ENCODE results near the gene BLID. TPM values are rescaled to one million over a fixed set of nuclear protein-coding genes. Genes with fewer than 3 reads are reported as not detected.

BLID gene
- total and polyA plus RNA-seq, 2 of the 8 experiments (the other 6 are each of a cell fraction or from before 2014, with no cell fraction given): not detected

DNA sequence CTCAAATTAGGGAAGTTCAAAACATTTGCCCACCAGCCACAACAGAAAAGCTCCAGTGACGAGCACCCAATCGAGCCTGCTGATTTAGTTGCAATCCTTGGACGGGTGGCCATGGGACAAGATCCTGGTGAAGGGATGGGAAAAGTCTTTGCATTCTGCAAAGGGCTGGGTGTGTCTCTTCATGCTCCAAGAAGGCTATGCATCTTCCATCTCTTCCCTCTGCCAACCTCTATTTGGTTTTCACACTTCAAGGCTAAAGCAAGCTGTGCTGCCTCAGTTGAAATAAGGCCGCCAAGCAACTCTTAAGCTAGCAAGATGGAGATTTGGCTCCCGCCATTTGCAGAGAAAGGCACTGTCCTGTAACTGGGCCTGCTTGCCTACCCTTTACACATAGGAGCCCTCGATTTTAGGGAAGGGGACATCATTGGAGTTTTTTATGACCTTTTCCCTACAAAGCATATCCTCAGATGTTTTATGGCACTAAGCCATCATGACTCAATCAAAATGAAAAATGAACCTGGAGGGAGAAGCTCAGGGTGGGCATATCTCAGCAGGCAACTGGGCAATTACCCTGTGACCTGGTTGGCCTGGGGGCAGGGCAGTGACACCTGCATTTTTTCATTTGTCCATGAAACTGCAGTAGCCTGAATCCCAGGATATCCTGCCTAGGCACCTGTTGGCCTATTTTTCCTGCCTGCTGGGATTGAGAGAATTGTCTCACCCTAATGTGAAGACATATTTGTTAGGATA, 45.0 kb upstream of the BLID start (continued):
- TF ChIP-seq, protein P1, sequence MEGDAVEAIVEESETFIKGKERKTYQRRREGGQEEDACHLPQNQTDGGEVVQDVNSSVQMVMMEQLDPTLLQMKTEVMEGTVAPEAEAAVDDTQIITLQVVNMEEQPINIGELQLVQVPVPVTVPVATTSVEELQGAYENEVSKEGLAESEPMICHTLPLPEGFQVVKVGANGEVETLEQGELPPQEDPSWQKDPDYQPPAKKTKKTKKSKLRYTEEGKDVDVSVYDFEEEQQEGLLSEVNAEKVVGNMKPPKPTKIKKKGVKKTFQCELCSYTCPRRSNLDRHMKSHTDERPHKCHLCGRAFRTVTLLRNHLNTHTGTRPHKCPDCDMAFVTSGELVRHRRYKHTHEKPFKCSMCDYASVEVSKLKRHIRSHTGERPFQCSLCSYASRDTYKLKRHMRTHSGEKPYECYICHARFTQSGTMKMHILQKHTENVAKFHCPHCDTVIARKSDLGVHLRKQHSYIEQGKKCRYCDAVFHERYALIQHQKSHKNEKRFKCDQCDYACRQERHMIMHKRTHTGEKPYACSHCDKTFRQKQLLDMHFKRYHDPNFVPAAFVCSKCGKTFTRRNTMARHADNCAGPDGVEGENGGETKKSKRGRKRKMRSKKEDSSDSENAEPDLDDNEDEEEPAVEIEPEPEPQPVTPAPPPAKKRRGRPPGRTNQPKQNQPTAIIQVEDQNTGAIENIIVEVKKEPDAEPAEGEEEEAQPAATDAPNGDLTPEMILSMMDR (IDR thresholded peaks at IDR 0.05; ENCODE audit: control extremely low read depth in 1 of 3, insufficient read depth in 1 of 3, low read depth in 1 of 3, low read length in 3 of 3): no peak
- TF ChIP-seq, protein P2, sequence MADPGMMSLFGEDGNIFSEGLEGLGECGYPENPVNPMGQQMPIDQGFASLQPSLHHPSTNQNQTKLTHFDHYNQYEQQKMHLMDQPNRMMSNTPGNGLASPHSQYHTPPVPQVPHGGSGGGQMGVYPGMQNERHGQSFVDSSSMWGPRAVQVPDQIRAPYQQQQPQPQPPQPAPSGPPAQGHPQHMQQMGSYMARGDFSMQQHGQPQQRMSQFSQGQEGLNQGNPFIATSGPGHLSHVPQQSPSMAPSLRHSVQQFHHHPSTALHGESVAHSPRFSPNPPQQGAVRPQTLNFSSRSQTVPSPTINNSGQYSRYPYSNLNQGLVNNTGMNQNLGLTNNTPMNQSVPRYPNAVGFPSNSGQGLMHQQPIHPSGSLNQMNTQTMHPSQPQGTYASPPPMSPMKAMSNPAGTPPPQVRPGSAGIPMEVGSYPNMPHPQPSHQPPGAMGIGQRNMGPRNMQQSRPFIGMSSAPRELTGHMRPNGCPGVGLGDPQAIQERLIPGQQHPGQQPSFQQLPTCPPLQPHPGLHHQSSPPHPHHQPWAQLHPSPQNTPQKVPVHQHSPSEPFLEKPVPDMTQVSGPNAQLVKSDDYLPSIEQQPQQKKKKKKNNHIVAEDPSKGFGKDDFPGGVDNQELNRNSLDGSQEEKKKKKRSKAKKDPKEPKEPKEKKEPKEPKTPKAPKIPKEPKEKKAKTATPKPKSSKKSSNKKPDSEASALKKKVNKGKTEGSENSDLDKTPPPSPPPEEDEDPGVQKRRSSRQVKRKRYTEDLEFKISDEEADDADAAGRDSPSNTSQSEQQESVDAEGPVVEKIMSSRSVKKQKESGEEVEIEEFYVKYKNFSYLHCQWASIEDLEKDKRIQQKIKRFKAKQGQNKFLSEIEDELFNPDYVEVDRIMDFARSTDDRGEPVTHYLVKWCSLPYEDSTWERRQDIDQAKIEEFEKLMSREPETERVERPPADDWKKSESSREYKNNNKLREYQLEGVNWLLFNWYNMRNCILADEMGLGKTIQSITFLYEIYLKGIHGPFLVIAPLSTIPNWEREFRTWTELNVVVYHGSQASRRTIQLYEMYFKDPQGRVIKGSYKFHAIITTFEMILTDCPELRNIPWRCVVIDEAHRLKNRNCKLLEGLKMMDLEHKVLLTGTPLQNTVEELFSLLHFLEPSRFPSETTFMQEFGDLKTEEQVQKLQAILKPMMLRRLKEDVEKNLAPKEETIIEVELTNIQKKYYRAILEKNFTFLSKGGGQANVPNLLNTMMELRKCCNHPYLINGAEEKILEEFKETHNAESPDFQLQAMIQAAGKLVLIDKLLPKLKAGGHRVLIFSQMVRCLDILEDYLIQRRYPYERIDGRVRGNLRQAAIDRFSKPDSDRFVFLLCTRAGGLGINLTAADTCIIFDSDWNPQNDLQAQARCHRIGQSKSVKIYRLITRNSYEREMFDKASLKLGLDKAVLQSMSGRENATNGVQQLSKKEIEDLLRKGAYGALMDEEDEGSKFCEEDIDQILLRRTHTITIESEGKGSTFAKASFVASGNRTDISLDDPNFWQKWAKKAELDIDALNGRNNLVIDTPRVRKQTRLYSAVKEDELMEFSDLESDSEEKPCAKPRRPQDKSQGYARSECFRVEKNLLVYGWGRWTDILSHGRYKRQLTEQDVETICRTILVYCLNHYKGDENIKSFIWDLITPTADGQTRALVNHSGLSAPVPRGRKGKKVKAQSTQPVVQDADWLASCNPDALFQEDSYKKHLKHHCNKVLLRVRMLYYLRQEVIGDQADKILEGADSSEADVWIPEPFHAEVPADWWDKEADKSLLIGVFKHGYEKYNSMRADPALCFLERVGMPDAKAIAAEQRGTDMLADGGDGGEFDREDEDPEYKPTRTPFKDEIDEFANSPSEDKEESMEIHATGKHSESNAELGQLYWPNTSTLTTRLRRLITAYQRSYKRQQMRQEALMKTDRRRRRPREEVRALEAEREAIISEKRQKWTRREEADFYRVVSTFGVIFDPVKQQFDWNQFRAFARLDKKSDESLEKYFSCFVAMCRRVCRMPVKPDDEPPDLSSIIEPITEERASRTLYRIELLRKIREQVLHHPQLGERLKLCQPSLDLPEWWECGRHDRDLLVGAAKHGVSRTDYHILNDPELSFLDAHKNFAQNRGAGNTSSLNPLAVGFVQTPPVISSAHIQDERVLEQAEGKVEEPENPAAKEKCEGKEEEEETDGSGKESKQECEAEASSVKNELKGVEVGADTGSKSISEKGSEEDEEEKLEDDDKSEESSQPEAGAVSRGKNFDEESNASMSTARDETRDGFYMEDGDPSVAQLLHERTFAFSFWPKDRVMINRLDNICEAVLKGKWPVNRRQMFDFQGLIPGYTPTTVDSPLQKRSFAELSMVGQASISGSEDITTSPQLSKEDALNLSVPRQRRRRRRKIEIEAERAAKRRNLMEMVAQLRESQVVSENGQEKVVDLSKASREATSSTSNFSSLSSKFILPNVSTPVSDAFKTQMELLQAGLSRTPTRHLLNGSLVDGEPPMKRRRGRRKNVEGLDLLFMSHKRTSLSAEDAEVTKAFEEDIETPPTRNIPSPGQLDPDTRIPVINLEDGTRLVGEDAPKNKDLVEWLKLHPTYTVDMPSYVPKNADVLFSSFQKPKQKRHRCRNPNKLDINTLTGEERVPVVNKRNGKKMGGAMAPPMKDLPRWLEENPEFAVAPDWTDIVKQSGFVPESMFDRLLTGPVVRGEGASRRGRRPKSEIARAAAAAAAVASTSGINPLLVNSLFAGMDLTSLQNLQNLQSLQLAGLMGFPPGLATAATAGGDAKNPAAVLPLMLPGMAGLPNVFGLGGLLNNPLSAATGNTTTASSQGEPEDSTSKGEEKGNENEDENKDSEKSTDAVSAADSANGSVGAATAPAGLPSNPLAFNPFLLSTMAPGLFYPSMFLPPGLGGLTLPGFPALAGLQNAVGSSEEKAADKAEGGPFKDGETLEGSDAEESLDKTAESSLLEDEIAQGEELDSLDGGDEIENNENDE (IDR thresholded peaks at IDR 0.05; ENCODE audit: insufficient replicate concordance, low read length): no peak
- TF ChIP-seq RBBP5 (IDR thresholded peaks at IDR 0.05; ENCODE audit: borderline replicate concordance, low read depth, low read length): no peak
- TF ChIP-seq TBP (IDR thresholded peaks at IDR 0.05; ENCODE audit: low read depth, low read length): no peak
- TF ChIP-seq SIX5 (IDR thresholded peaks at IDR 0.05; ENCODE audit: low read depth, low read length): no peak
- TF ChIP-seq JUN (IDR thresholded peaks at IDR 0.05; ENCODE audit: low read depth, low read length): no peak
